Testis (tissue), 3 donors: Measurements from ENCODE around the gene EYS. TPM values are rescaled to one million over a fixed set of nuclear protein-coding genes. Genes with fewer than 3 reads are reported as not detected.

Source experiments
- DNase-seq: peaks from one replicate; pipeline ENCODE4 v3.0.0-alpha.2; 2019
- H3K27ac ChIP-seq, 2 donors: fragments of 200-600 bp; sonication (generic); one replicate each; pipeline ENCODE4 v1.5.1; 2019
- H3K27me3 ChIP-seq: fragments of 200-600 bp; sonication (generic); one replicate; pipeline ENCODE4 v1.5.1; 2019
- H3K36me3 ChIP-seq: fragments of 200-600 bp; sonication (generic); one replicate; pipeline ENCODE4 v1.5.1; 2017; ENCODE audit warnings: low read depth; ENCODE audit errors: missing control alignments
- H3K4me1 ChIP-seq: fragments of 200-600 bp; sonication (generic); one replicate; pipeline ENCODE4 v1.5.1; 2019
- H3K4me3 ChIP-seq, 2 donors: fragments of 200-600 bp; sonication (generic); one replicate each; pipeline ENCODE4 v1.5.1; 2017 to 2019
- H3K9me3 ChIP-seq: fragments of 200-600 bp; sonication (generic); one replicate; pipeline ENCODE4 v1.5.1; 2017
- CTCF ChIP-seq, 3 experiments: fragments of 450-650 bp in 2 of 3; fragments of 200-600 bp in 1 of 3; sonication (generic) in 1 of 3; IDR thresholded peaks; one replicate each; pipeline ENCODE4 v1.5.1; 2016 to 2019; ENCODE audit warnings: antibody characterized with exemption in 3 of 3, mild to moderate bottlenecking in 2 of 3, moderate library complexity in 1 of 3
- POLR2A ChIP-seq: fragments of 450-650 bp; IDR thresholded peaks from one replicate; pipeline ENCODE4 v1.6.1; 2017; ENCODE audit warnings: antibody characterized with exemption, mild to moderate bottlenecking, moderate library complexity
- WGBS, 2 donors: methylation state at CpG; one replicate each; pipeline ENCODE4 v1.1.5; 2018; 5-methylcytosine and 5-hydroxymethylcytosine counted together
- intact Hi-C: fragments of 100-400 bp; cut with DNase I; formaldehyde crosslinking; loops from one replicate; pipeline ENCODE4 v1.15.1; 2023; ENCODE audit warnings: low total_unique reads
- polyA plus RNA-seq: library from polyadenylated mRNA; stranded (reverse); fragments of 350-450 nt; fragmentation: Illumina TruSeq; extraction: RNeasy Lipid Tissue Mini Kit (QIAGEN cat#74804); gene quantifications from one replicate; pipeline ENCODE4 v1.2.3, GENCODE V29; 2014; ENCODE audit warnings: low read depth, low replicate concordance; ENCODE audit not compliant: insufficient read depth
- total RNA-seq, 2 donors: library from RNA; depleted of rRNA; stranded (reverse); fragments of >200 nt; gene quantifications; one replicate each; pipeline ENCODE4 v1.2.3, GENCODE V29; 2016

Gene EYS
- total and polyA plus RNA-seq, 3 donors from 2014 or later, result 1.3 to 2.8 (median 2.6) TPM

GRCh38 chr6:64255000-64255399 is 1452.0 kb downstream of the EYS start:
- DNase-seq, result no peak
- H3K27ac ChIP-seq, result no peak overlapping the region
- H3K4me1 ChIP-seq, result no peaks in the 10 kb centered on the region
- no peak for TF ChIP-seq POLR2A
- no peak for TF ChIP-seq CTCF (IDR thresholded peaks at IDR 0.05)
- intact Hi-C loops, result no loop called here
- 87 to 88% methylated on average over 1 of the region's 1 CpG for WGBS, 2 donors
- H3K4me3 ChIP-seq, result no peak overlapping the region
- H3K27me3 ChIP-seq, result no peaks in the 10 kb centered on the region
- no peaks in the 10 kb centered on the region for H3K36me3 ChIP-seq
- H3K9me3 ChIP-seq, result no peaks in the 10 kb centered on the region

GRCh38 chr6:64254558-64254957 is 1452.5 kb downstream of the EYS start:
- Histone ChIP-seq H3K27me3 (no peaks in the 10 kb centered on the region), H3K4me1 (no peaks in the 10 kb centered on the region), H3K9me3 (no peaks in the 10 kb centered on the region), H3K36me3 (no peaks in the 10 kb centered on the region), H3K27ac (no peak overlapping the region), H3K4me3 (no peak overlapping the region)
- TF ChIP-seq CTCF (IDR thresholded peaks at IDR 0.05), result no peak
- TF ChIP-seq POLR2A, result no peak
- intact Hi-C loops, result no loop called here
- no peak for DNase-seq
- WGBS, 2 donors, result 79 to 81% methylated on average over 3 of the region's 3 CpGs

GRCh38 chr6:64252256-64252655 is 1454.8 kb downstream of the EYS start:
- Histone ChIP-seq H3K9me3 (no peaks in the 10 kb centered on the region), H3K36me3 (no peaks in the 10 kb centered on the region), H3K4me1 (no peaks in the 10 kb centered on the region), H3K27me3 (no peaks in the 10 kb centered on the region), H3K4me3 (no peak overlapping the region), H3K27ac (no peak overlapping the region)
- TF ChIP-seq POLR2A (no peak), CTCF (IDR thresholded peaks at IDR 0.05) (no peak)
- DNase-seq, result no peak
- intact Hi-C loops, result no loop called here
- WGBS, 2 donors, result 90 to 94% methylated on average over 2 of the region's 2 CpGs

- no peaks in the 10 kb centered on the region for H3K27me3 ChIP-seq
- intact Hi-C loops, result no loop called here
- H3K9me3 ChIP-seq, result no peaks in the 10 kb centered on the region
- no peaks in the 10 kb centered on the region for H3K4me1 ChIP-seq
- 74 to 87% methylated on average over 3 of the region's 3 CpGs for WGBS, 2 donors
- no peak overlapping the region for H3K4me3 ChIP-seq
- no peak overlapping the region for H3K27ac ChIP-seq
- no peaks in the 10 kb centered on the region for H3K36me3 ChIP-seq
- DNase-seq, result no peak
- peak in 1 of 3 experiments; percentile 13 for TF ChIP-seq CTCF (IDR thresholded peaks at IDR 0.05)
- TF ChIP-seq POLR2A, result no peak
Observed at GRCh38 chr6:64250126-64250525, 1456.9 kb downstream of the EYS start.

- TF ChIP-seq CTCF (IDR thresholded peaks at IDR 0.05) (no peak), POLR2A (no peak)
- Histone ChIP-seq H3K27me3 (no peaks in the 10 kb centered on the region), H3K27ac (no peak overlapping the region), H3K36me3 (no peaks in the 10 kb centered on the region), H3K9me3 (no peaks in the 10 kb centered on the region), H3K4me1 (no peaks in the 10 kb centered on the region), H3K4me3 (no peak overlapping the region)
- 66 to 93% methylated on average over 1 of the region's 1 CpG for WGBS, 2 donors
- DNase-seq, result no peak
- intact Hi-C loops, result no loop called here
Observed at GRCh38 chr6:64249115-64249514, 1457.9 kb downstream of the EYS start.
